ENCODE results near the gene SLC6A18.

Gene SLC6A18

DNA sequence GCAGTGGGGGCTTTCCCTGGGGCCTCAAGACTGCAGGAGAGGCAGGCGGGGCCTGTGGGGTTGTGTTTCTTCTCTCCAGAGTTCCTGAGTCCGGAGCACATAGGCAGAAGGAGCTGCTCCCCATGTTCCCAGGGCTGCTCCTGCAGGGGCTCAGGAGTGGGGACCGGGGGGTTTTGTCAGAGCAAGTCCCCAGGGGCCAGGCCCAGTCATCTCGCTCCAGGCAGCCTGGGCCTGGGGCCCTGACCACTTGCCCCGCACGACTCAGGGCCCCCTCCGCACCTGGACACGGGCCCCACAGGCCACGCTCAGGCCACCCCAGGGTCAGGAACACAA is 45.8 kb upstream of the SLC6A18 start:
- ChIA-PET POLR2A (no interaction called here), CTCF (interaction anchor here (0.5 kb wide), 1 partner anchor 766 kb away, joined by 3 read pairs; no protein-coding TSS in a partner anchor)
- DNase-seq (ENCODE audit: extremely low spot score), result no peak
- no peak for TF ChIP-seq SP1 (IDR thresholded peaks at IDR 0.05)
- no peak for TF ChIP-seq L3MBTL2 (conservative IDR thresholded peaks at IDR 0.05)
- no peak for TF ChIP-seq LEF1 (IDR thresholded peaks at IDR 0.05; ENCODE audit: borderline replicate concordance)
- no peak for TF ChIP-seq BHLHE40 (IDR thresholded peaks at IDR 0.05; ENCODE audit: borderline replicate concordance)
- no peak for TF ChIP-seq ARNT (IDR thresholded peaks at IDR 0.05)

DNA sequence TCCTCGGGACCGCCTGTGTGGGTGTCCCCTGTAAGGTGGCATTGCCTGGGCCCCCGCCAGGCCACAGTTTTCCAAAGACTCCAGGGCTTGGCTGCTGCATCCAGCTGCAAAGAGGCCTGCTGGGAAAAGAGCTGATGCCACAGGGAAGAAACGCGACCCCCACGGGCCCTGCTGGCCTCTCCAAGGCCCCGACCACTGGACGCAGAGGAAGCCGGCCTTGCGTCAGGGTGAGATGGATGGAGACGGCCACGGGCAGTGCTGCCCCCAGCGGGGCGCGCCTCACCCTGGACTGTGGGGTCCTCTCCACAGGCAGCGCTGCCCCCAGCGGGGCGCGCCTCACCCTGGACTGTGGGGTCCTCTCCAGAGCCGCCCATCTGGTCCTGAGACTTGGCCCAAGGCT is 45.1 kb upstream of the SLC6A18 start:
- no peak for TF ChIP-seq SP1 (IDR thresholded peaks at IDR 0.05)
- TF ChIP-seq SUZ12 (IDR thresholded peaks at IDR 0.05), result no peak
- no peak for TF ChIP-seq FOXK2 (IDR thresholded peaks at IDR 0.05)
- TF ChIP-seq ARNT (IDR thresholded peaks at IDR 0.05), result no peak
- no peak for TF ChIP-seq FOXA1 (IDR thresholded peaks at IDR 0.05)
- no peak for TF ChIP-seq CTBP1 (IDR thresholded peaks at IDR 0.05; ENCODE audit: borderline replicate concordance)
- TF ChIP-seq BHLHE40 (IDR thresholded peaks at IDR 0.05; ENCODE audit: borderline replicate concordance), result no peak
- no peak for TF ChIP-seq L3MBTL2 (conservative IDR thresholded peaks at IDR 0.05)
- no peak for TF ChIP-seq ELF4 (IDR thresholded peaks at IDR 0.05)
- no peak for TF ChIP-seq LEF1 (IDR thresholded peaks at IDR 0.05; ENCODE audit: borderline replicate concordance)
- no peak for TF ChIP-seq HDGF (IDR thresholded peaks at IDR 0.05; ENCODE audit: borderline replicate concordance)
- no peak for DNase-seq (ENCODE audit: extremely low spot score)
- CTCF ChIA-PET, result no interaction called here
- POLR2A ChIA-PET, result no interaction called here

DNA sequence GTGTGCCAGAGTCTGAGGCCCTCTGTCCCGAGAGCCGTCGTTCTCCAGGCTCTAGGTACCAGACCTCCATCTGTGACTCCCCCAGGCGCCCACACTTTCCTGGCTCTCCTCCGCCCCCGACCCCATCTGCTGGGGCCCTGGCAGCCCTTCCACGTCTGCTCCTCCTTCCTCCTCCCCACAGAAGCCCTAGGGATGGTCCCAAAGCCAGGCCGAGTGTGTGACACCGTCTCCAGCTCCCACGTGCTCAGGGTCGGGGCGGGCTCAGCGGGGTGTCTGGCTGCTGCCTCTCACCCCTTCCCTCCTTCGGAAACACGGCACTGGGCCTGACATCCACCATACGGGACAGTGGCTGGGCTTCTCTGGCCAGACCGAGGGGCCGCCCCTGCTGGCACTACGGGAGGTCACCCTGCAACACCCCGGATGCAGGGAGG is 44.3 kb upstream of the SLC6A18 start:
- TF ChIP-seq NFRKB (IDR thresholded peaks at IDR 0.05) (no peak), FOXK2 (IDR thresholded peaks at IDR 0.05) (no peak), BHLHE40 (IDR thresholded peaks at IDR 0.05; ENCODE audit: borderline replicate concordance) (no peak), SUZ12 (IDR thresholded peaks at IDR 0.05) (no peak), ELF4 (IDR thresholded peaks at IDR 0.05) (no peak), HDGF (IDR thresholded peaks at IDR 0.05; ENCODE audit: borderline replicate concordance) (no peak), ZNF384 (IDR thresholded peaks at IDR 0.05) (no peak), SP1 (IDR thresholded peaks at IDR 0.05) (no peak), LEF1 (IDR thresholded peaks at IDR 0.05; ENCODE audit: borderline replicate concordance) (no peak), FOXA1 (IDR thresholded peaks at IDR 0.05) (no peak), TARDBP (IDR thresholded peaks at IDR 0.05) (no peak), CTBP1 (IDR thresholded peaks at IDR 0.05; ENCODE audit: borderline replicate concordance) (no peak), ARNT (IDR thresholded peaks at IDR 0.05) (no peak), L3MBTL2 (conservative IDR thresholded peaks at IDR 0.05) (no peak), FOXM1 (IDR thresholded peaks at IDR 0.05; ENCODE audit: borderline replicate concordance) (no peak)
- TF ChIP-seq, protein P1, sequence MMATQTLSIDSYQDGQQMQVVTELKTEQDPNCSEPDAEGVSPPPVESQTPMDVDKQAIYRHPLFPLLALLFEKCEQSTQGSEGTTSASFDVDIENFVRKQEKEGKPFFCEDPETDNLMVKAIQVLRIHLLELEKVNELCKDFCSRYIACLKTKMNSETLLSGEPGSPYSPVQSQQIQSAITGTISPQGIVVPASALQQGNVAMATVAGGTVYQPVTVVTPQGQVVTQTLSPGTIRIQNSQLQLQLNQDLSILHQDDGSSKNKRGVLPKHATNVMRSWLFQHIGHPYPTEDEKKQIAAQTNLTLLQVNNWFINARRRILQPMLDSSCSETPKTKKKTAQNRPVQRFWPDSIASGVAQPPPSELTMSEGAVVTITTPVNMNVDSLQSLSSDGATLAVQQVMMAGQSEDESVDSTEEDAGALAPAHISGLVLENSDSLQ (IDR thresholded peaks at IDR 0.05), result no peak
- ChIA-PET CTCF (interaction anchor here (0.8 kb wide), 1 partner anchor 51 kb away, joined by 3 read pairs; no protein-coding TSS in a partner anchor), POLR2A (no interaction called here)
- DNase-seq (ENCODE audit: extremely low spot score), result no peak

DNA sequence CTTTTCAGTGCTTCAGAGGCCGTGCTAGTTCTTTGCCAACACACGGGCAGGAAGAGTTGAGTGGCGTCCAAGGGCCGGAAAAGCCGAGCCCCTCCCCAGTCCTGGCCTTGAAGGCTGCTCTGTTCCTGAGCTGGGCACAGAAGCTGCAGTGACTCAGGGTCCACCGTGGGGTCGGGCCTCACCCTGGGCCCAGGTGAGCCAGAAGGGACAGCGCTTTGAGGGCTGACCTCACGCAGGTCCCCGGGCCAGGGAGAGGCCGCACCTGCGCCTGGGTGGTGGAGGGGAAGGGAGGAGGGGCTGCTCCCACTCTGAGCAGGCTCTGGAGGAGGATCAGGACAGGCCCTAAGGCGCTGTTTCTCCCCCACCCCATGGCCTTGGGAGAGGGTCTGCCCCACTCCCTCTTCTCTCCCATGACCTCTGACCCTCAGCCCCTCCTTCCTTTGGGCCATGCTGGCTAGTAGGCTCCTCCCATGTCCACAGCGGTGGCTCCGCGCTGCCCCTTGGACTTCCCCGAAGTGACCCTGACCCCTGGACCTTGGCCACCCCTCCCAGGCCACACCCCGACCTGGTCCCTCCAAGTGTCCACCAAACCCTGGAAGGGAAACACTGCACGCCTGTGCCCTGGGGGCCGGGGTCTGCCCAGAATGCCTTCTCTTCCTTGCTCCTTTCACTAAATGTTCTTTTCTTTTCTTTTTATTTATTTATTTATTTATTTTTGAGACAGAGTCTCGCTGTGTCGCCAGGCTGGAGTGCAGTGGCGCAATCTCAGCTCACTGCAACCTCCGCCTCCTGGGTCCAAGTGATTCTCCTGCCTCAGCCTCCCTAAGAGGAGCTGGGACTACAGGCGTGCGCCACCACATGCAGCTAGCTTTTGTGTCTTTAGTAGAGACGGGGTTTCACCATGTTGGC is 43.5 kb upstream of the SLC6A18 start:
- POLR2A ChIA-PET, result no interaction called here
- TF ChIP-seq TARDBP (IDR thresholded peaks at IDR 0.05) (no peak), L3MBTL2 (conservative IDR thresholded peaks at IDR 0.05) (no peak), FOXA1 (IDR thresholded peaks at IDR 0.05) (no peak), LEF1 (IDR thresholded peaks at IDR 0.05; ENCODE audit: borderline replicate concordance) (no peak), ARNT (IDR thresholded peaks at IDR 0.05) (no peak), CTBP1 (IDR thresholded peaks at IDR 0.05; ENCODE audit: borderline replicate concordance) (no peak), FOXK2 (IDR thresholded peaks at IDR 0.05) (no peak), NFRKB (IDR thresholded peaks at IDR 0.05) (no peak)
- CTCF ChIA-PET, result no interaction called here
- DNase-seq (ENCODE audit: extremely low spot score), result no peak

DNA sequence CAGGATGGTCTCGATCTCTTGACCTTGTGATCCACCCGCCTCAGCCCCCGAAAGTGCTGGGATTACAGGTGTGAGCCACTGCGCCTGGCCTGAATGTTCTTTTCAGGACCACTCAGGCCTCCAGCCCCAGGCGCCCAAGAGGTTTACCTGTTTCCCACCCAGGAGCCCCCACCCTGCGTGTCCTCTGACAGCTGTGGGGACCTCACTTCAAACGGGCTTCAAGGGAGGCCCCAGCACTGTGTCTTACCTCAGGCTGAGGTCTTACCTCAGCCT is 42.9 kb upstream of the SLC6A18 start:
- TF ChIP-seq BHLHE40 (IDR thresholded peaks at IDR 0.05; ENCODE audit: borderline replicate concordance) (no peak), ARNT (IDR thresholded peaks at IDR 0.05) (no peak), HDGF (IDR thresholded peaks at IDR 0.05; ENCODE audit: borderline replicate concordance) (no peak), L3MBTL2 (conservative IDR thresholded peaks at IDR 0.05) (no peak), ZNF384 (IDR thresholded peaks at IDR 0.05) (no peak), CTBP1 (IDR thresholded peaks at IDR 0.05; ENCODE audit: borderline replicate concordance) (no peak), LEF1 (IDR thresholded peaks at IDR 0.05; ENCODE audit: borderline replicate concordance) (no peak), SUZ12 (IDR thresholded peaks at IDR 0.05) (no peak), FOXK2 (IDR thresholded peaks at IDR 0.05) (no peak), FOXM1 (IDR thresholded peaks at IDR 0.05; ENCODE audit: borderline replicate concordance) (no peak), NFRKB (IDR thresholded peaks at IDR 0.05) (no peak)
- TF ChIP-seq, protein P1 (IDR thresholded peaks at IDR 0.05), result no peak
- ChIA-PET POLR2A (no interaction called here), CTCF (no interaction called here)
- no peak for DNase-seq (ENCODE audit: extremely low spot score)

DNA sequence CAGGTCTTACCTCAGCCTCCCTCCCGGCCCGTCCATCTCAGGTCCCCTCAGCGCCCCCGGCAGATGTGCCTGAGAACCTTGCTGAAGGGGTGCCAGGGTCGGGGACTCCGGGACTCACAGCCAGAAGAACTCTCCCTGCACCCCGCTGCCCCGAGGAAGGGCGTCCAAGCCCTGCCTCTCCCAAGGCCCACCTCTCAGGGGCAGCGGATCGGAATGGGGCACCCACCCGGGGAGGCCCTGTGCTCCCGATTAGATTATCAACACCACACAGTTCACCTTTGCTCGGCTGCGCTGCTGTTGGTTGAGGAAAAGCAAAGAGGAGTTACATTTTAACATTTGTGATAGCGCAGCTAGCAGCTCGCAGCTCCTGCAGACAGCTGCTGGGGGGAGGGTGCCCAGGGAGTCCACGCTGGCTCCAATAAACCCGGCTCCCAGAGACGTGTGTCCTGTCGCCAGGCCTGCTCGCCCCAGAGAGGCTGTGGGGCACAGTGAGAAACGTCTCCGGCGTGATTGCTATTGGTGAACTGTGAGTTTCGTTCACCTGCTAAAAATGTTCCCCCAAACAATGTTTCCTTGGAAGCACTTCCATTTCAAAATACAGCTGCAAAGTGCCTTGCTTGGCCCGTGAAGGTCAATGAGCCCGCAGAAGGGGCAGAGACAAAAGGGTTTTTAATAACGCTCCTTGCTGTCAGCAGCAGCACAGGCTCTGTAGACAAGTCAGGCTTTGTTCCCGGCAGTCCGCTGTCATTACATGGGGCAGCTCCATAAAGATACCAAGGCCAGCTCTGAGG is 42.4 kb upstream of the SLC6A18 start:
- ChIA-PET POLR2A (no interaction called here), CTCF (interaction anchor here (0.7 kb wide), 1 partner anchor 9 kb away, joined by 3 read pairs; no protein-coding TSS in a partner anchor)
- TF ChIP-seq HDGF (IDR thresholded peaks at IDR 0.05; ENCODE audit: borderline replicate concordance), result no peak
- no peak for TF ChIP-seq FOXK2 (IDR thresholded peaks at IDR 0.05)
- no peak for TF ChIP-seq FOXM1 (IDR thresholded peaks at IDR 0.05; ENCODE audit: borderline replicate concordance)
- TF ChIP-seq SUZ12 (IDR thresholded peaks at IDR 0.05), result no peak
- no peak for TF ChIP-seq L3MBTL2 (conservative IDR thresholded peaks at IDR 0.05)
- TF ChIP-seq NFRKB (IDR thresholded peaks at IDR 0.05), result no peak
- no peak for TF ChIP-seq FOXA1 (IDR thresholded peaks at IDR 0.05)
- TF ChIP-seq SP1 (IDR thresholded peaks at IDR 0.05), result no peak
- no peak for DNase-seq (ENCODE audit: extremely low spot score)
